GM18873 (cell line): ENCODE results near the gene PLP1.
"Not testable (repeated sequence)": the region's sequence is repeated elsewhere in the genome, so short reads cannot be mapped to it uniquely, and the experiment has no call there.

Experiments
- ATAC-seq: cut with Tn5 transposase; IDR thresholded peaks from one replicate; pipeline ENCODE4 v1.9.1; 2021; ENCODE audit warnings: mild to moderate bottlenecking, moderate library complexity, moderate number of reproducible peaks; ENCODE audit not compliant: unreplicated experiment, low FRiP score

PLP1 gene

DNA sequence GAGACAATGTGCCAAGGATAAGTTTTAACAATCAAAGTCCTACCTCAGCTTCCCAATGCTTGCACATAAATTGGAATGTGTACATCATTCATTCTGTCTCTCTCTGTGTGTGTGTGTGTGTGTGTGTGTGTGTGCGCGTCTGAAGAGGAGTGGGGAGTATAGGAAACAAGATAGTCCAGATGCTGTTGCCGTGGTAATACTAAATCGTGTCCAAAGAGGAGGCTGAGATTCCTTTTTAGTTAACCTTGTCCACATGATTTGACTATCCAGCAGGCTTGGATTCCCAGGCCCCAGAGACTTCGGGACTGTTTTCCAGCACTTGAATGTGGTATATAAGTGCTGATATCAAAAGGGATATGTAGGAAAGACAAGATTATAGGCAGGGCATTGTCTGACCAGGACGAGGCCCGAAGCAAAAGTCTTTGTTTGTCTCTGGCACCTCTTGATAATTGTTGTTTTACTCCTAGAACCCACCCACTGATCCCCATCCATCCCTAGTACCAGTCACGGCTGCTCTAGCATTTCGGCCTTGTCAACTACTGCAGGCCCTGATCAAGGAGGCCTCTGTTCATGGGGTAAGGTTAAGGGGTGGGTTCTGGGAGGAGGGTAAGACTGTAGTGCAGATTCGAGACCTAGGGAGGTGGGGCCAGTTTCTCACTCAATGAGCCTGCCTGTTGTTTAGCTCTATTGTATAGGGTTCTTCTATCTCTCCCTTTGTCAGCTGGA, 3.9 kb downstream of the PLP1 start:
- ATAC-seq = no peak

DNA sequence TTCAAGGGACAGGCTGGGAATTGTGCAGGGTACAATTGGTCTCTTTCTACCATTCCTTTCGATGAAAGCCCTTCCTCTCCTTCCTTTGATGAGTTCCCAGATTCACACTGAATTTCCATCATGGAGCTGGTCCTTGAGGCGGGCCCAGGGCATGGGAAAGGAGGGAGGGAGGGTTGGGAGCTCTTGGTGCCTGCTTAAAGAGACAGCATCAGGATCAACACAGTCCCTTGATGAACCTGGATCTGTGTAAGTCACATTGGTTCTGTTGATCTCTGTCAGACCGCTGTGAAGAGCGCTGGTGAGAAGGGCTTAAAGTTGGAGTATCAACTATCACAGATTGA, 4.4 kb downstream of the PLP1 start:
- no peak for ATAC-seq

GRCh38 chrX:103781706-103782105, 5.1 kb downstream of the PLP1 start:
- no peak for ATAC-seq

- no peak for ATAC-seq
Observed at GRCh38 chrX:103782640-103783039, 6.0 kb downstream of the PLP1 start.

DNA sequence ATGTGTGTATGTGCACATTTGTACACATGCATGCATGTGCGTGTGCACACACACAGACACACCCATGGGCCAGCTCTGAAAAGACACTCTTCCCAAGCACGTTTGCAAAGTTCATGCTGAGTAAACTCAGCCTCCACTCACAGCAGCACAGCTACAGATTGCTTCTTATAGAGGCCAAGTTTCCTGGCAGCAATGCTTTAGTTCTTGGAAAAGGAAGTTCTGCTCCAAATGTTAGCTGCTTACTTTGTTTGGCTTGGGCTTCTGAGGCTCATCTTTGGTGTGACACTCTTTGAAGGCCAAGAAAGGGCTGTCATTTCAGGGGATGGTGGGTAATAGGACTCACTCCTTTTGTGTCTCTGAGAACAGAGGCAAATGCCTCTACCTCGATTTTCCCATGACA, 6.6 kb downstream of the PLP1 start:
- no peak for ATAC-seq

- no peak for ATAC-seq
Observed at GRCh38 chrX:103783971-103784370, 7.3 kb downstream of the PLP1 start.

- ATAC-seq = no peak
Observed at GRCh38 chrX:103789004-103789403, 12.4 kb downstream of the PLP1 start.

GRCh38 chrX:103791228-103791627, 14.6 kb downstream of the PLP1 start:
- ATAC-seq = no peak

DNA sequence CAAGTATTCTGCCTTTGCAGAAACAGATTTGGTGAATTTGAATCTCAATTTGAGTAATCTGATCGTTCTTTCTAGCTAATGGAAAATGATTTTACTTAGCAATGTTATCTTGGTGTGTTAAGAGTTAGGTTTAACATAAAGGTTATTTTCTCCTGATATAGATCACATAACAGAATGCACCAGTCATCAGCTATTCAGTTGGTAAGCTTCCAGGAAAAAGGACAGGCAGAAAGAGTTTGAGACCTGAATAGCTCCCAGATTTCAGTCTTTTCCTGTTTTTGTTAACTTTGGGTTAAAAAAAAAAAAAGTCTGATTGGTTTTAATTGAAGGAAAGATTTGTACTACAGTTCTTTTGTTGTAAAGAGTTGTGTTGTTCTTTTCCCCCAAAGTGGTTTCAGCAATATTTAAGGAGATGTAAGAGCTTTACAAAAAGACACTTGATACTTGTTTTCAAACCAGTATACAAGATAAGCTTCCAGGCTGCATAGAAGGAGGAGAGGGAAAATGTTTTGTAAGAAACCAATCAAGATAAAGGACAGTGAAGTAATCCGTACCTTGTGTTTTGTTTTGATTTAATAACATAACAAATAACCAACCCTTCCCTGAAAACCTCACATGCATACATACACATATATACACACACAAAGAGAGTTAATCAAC, 15.3 kb downstream of the PLP1 start:
- ATAC-seq = no peak

DNA sequence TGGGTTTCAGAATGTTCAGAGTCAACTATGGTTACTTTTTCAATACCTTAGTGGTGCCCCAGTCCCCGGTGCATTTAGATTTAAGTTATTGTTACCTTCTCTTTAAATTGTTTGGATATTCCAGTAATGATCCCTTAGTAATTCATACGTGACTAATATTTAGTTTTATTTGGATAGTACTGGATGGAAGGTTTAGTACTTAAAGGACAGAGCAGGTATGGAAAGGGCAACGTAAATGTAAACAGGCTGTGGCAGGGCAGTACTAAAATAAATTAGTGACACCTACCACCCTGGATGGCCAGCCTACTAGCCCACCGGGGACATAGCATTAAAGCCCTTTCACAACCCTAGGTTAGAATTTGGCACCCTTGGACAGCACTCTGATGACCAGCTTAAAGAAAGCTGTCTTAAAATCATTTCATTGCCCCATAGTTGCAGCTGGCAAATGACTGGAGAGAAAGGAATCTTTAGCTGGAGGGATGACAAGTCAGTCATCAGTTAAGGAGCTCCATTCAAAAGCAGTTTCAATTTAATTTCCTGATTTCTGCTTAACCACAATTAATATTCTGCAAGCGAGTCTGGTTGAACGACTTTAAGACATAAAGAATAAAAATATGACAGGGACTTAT, 16.4 kb downstream of the PLP1 start:
- no peak for ATAC-seq

DNA sequence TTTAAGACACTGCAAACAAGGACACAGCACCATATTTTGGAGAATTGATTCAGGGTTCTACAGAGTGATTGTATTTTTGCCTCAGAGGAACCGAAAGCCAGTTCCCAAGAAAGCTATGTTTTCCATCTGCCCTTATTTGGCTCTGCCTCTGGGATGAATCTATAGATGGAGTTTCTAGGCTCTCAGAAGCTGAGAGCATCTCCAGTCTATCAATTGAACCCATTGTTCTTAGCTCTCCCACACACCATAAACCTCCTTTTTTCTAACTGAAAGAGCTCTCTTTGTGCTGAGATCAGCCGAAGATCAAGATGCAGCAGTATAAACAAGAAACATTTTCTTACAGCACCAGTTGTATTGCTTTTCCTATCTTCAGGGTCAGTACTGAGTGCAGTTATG, 16.9 kb downstream of the PLP1 start:
- ATAC-seq = no peak

- ATAC-seq = no peak
Observed at GRCh38 chrX:103794119-103794518, 17.5 kb downstream of the PLP1 start.

DNA sequence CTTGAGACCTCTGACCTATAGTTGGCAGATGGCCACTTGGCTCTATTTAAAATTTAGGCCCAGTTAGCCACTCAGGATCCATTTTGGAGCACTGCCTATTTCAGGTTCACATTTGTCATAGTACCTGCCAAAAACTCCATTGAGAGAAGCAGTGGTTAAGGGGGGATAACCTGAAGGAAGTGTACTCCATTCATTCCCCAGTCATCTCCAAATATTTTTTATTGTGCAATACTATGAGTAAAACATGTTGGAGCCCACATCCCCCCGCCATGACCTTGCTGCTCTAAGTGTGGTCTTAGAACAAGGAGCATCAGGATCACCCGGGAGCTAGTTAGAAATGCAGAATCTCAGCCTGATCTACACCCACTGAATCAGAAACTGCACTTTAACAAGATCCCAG, 21.1 kb downstream of the PLP1 start:
- no peak for ATAC-seq

DNA sequence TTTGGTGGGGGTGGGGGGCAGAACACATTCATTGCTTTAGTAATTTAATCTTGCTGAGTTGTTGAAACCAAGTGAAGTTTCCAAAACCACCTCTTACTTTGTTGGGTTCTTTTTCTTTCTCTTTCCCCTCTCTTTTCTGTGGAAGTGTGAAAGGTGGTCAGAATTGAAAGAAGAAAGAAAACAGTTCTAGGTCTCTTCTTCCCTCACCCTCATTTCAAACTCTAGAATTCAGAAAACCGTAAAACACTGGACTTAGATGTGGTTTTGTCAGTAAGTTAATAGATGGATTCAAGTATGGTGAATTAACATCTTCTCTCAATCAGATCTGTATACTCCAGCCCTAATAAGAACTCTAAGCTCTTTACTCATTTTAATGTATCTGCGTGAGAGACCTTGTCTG, 23.7 kb downstream of the PLP1 start:
- ATAC-seq = no peak

- no peak for ATAC-seq
Observed at GRCh38 chrX:103805860-103806259, 29.2 kb downstream of the PLP1 start.

DNA sequence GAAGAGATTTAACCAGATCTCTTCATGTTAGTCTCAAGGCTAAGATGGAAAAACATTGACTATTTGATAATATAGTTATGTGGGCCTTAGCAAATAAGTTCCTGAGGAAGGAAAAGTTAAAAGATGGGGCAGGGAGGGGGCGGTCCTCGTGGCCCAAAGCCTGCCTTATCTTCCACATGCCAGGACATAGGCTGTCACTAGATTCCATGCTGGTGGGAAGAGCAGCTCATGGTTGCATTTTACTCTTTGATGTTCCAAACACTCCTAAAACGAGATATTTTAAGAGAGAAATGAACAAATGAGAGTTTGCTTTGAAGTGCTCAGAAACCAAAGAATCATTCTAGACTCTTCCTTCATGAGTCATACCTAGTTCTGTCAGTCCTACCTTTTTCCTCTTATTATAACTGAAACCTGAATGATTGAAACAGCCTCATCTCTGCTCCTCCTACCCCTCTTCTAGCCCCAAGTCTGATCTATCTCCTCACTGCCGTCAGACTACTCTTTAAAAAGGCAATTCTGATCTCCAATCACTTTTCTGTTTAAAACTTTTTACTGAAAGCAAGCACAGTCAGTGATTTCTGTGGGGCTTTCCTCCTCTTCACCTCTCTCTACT, 30.3 kb downstream of the PLP1 start:
- ATAC-seq = no peak

DNA sequence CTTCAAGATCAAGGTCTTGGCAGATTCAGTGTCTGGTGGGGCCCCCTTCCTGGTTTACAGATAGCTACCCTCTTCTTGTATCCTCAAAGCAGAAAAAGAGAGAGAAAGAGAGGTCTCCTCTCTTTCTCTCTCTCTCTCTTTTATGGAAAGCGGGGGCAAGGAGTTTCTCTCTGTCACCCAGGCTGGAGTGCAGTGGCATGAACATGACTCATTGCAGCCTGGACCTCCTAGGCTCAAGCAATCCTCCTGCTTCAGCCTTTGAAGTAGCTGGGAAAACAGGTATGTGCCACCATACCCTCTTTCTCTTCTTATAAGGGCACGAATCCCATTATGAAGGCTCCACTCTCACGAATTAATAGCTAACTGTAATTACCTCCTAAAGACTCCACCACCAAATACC, 35.2 kb downstream of the PLP1 start:
- no peak for ATAC-seq

DNA sequence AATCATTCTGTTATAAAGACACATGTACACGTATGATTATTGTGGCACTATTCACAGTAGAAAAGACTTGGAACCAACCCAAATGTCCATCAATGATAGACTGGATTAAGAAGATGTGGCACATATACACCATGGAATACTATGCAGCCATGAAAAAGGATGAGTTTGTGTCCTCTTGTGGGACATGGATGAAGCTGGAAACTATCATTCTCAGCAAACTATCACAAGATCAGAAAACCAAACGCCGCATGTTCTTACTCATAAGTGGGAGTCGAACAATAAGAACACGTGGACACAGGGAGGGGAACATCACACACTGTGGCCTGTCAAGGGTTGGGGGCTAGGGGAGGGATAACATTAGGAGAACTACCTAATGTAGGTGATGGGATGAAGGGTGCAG, 40.5 kb downstream of the PLP1 start:
- ATAC-seq = not testable (repeated sequence)

DNA sequence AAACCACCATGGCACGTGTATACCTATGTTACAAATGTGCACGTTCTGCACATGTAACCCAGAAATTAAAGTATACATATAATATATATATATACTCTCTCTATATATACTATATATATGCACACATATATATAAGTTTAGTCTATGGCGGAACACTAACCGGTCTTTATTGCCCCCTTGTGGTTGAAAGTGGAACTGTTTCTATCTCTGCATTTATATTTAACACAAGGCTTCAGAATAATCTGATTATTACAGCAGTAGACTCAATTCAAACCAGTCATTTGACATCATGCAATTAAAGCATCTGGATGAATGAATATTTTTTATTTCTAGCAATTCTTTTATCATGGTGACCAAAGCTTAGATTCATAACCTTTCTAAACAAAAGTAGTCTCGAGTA, 40.9 kb downstream of the PLP1 start:
- ATAC-seq = no peak

DNA sequence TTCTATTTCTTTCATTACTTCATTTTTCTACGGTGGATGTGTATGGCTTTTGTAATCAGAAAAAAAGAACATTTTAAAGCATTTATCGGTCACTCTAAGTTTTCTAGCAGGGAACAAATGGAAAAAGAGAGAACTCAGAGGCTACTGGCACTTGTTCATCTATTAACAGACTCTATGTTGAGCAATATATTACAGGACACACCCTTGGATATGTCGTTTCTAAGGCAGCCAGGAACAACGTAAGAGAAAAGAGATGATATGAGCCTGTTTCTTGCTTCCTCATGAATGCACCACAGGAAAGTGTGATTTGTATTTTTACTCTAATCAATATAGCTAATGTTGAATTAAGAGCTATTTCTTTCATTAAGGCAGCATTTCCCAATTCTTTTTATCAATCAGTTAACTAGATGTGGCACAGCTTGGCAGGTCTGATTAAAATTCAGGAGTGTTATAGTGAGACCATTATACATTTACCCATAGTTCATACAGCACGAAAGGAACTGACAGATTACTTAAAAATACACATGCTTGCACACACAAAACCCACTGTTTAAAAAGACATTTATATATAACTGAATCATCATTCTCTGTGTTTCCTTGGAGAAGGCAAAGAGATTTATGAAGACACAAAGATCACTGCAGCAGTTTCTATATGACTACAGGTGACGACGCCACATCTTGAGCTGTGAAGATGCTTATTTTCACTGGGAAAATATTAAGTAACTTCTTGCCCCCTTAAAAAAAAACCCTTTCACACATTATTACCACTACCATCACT, 42.4 kb downstream of the PLP1 start:
- no peak for ATAC-seq

DNA sequence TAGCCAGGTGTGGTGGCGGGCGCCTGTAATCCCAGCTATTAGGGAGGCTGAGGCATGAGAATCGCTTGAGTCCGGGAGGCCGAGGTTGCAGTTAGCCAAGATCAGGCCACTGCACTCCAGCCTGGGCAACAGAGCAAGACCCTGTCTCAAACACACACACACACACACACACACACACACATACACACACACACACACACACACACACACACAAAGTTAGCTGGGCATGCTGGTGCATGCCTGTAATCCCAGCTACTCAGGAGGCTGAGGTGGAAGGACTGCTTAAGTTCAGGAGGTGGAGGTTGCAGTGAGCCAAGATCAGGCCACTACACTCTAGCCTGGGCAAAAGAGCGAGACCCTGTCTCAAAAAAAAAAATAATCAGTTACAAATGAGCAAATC, 44.2 kb downstream of the PLP1 start:
- ATAC-seq = not testable (repeated sequence)
